HG02763 (cell line): ENCODE measurements around the gene KRT2.

Source experiments
- ATAC-seq: cut with Tn5 transposase; IDR thresholded peaks from one replicate; pipeline ENCODE4 v1.9.1; 2021; ENCODE audit warnings: mild to moderate bottlenecking, moderate library complexity; ENCODE audit not compliant: unreplicated experiment

The KRT2 gene

DNA sequence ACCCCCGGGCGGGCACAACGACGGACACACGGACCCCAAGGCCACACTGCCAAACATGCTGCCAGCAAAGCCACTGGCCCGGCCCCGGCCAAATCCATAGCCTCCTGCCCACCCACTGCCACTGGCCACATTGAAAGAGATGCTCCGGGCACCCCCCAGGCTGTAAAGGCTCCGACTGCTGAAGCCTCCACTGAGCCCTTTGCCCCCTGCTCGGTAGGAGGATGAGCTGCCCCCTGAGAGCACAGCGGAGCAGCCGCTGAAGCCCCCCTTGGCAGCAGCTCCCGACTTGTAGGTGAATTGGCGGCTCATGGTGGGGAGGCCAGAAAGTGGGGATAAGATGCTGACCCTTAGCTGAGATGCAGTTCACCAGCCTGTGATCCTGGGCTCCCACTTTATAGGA lies 33.8 kb downstream of the KRT2 start, which contains the start of gene KRT73:
KRT73 (minus strand) TSS at position 344 of the 400 bp plus-strand sequence; CDS start at position 309, 35 bp downstream.
- ATAC-seq, result no peak

- no peak for ATAC-seq
Observed at GRCh38 chr12:52617403-52617785, 34.6 kb downstream of the KRT2 start.

DNA sequence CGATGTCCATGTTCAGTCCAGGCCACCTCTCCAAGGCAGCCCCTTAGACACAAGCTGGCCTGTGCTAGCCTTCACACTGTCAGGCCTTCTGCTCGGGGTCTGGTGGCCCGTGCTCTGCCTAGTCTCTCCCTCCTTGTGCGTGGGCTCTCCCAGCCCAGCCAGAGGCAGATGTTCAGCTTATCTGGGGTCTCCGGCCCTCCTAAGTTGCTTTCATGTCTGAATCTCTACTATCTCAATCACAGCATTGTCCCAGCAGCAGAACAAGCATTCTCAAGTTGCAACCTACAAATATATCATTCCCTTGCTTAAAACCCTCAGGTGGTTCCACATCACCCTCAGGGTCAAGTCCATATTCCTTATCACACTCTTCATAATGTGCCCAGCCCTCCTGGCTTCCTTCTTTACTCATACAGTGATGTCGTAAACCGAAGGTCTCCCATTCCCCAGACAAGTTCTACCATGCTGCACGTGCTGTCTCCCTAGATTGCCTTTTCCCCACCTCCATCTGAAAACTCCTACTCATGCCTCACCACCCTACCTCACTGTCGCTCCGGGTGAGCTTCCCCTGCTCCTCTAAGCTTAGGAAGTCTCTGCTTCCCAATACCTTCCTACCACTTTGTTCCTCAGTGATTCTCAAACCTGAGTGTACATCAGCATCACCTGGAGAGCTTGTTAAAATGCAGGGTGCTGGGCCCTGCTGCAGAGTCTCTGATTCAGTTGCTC lies 35.2 kb downstream of the KRT2 start:
- no peak for ATAC-seq

- no peak for ATAC-seq
Observed at GRCh38 chr12:52615912-52616311, 36.1 kb downstream of the KRT2 start.

DNA sequence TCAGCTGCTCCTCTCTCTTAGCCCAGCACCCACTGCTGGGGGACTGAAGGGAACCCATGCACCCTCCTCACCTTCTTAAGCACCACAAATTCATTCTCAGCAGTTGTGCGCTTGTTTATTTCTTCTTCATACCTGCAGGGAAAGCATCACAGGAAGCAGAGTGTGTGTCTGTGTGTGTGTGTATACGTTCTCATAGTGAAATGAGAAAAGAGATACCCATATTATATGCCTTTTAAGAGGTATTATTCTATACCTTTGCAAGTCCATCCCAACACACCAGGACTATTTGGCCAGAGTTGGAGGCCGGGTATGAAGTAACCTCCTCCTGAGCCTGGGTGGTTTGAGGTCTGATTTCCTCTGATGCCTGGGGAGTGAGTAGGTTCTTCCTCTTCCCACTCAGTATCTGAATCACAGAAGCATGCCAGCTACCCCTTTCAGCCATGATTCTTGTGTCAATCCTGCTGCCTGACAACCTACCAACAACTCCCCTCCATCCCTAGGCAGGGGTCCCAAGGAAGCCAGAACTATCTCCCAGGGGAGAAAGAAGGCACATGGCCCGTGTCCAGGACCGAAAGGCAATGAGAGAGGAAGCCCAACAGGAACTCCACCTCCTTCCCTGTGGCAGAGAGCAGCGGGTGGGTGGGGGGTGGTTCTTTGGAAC lies 36.7 kb downstream of the KRT2 start:
- ATAC-seq, result no peak

GRCh38 chr12:52614381-52615207 lies 37.4 kb downstream of the KRT2 start:
- ATAC-seq, result no peak

DNA sequence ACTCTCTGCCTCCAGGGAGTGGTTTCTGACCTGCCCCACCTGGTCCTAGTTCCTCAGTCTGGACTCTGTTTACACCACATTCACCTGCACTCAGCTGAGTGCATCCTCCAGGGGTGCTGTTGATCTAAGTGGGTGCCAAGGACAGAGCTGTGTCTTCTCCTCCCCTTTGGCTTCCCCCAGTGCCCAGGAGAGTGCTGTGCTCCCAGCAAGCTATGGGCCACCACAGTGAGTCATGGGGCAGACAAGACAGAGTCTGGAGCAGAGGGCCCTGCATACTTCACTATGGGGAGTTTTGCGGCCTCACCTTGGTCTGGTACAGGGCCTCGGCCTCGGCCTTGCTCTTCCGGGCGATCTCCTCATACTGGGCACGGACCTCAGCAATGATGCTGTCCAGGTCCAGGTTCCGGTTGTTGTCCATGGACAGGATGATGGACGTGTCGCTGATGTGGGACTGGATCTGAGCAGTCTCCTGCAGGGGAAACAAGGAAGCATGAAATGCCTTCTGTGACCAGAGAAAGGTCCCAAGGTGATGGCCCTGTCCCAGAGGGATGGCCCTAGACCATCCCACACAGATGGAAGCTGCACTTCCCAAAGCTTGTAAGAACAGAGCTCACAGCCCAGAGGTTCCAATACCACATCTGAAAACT lies 38.5 kb downstream of the KRT2 start:
- ATAC-seq, result no peak

GRCh38 chr12:52612431-52613383 lies 39.3 kb downstream of the KRT2 start:
- no peak for ATAC-seq

DNA sequence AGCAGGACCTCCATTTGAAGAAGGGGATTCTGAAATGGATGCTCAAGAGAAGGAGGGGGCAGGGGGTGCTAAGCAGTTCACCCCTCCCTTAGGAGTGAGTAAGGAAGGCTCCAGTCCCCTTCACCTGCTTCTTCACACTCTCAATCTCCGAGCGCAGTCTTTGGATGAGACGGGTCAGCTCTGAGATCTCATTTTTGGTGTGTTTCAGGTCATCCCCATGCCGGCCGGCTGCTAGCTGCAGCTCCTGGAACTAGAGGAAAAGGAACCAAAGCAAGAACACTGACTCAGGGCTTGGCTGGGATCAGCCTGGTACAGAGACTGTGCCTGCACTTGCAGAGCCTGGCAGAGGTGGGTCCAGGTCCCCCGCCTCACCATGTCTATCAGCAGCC lies 40.9 kb downstream of the KRT2 start:
- no peak for ATAC-seq

- ATAC-seq, result no peak
Observed at GRCh38 chr12:52608826-52609630, 43.0 kb downstream of the KRT2 start.

DNA sequence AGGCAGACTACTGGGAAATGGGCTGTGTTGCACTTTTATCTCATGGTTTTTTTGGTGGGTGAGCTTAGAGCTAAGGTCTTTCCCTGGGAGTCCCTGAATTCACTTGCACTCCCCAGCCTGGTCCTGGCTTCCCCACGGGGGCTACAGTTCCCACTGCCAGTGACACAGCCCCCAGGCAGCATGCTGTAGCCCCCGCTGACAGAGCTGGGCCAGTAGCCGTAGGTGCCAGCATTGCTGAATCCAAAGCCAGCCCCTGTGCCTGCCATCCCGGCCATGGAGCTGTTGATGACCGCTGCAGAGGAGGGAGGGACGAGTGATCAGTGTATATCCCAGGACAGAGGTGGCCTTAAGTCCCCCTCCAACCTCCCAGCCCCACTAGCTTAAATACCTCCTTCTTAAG lies 43.9 kb downstream of the KRT2 start:
- no peak for ATAC-seq

- ATAC-seq, result no peak
Observed at GRCh38 chr12:52607314-52607713, 44.7 kb downstream of the KRT2 start.

DNA sequence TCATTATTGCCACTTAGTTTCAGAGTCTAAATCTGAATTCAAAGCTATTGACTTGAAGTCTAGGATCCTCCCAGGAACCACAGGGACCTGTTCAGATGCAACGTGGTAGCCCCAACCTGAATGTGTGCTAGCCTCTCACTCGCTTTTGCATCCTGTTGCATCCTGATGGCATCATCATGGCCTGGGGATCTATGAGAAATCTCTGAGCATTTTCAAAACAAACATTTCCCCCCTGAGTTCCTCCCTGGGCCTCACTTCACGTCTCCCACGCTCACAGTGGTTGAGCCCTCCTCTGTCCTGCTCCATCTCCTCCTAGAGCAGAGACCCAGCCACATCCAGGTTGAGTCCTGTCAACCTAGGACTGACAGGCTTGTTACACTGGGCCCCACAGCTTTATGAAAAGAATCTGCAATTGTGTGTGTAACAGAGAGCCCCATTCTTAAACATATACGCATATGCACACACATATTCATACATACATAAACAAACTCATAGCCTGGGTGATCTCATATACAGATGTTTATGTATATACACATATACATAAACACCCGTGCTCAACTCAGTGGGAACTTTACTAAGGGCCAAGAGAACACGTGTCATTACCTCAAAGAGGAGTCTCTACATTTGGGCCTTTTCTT lies 45.3 kb downstream of the KRT2 start:
- no peak for ATAC-seq

- ATAC-seq, result no peak
Observed at GRCh38 chr12:52606096-52606495, 45.9 kb downstream of the KRT2 start.

GRCh38 chr12:52605542-52605941 lies 46.5 kb downstream of the KRT2 start:
- ATAC-seq, result no peak

DNA sequence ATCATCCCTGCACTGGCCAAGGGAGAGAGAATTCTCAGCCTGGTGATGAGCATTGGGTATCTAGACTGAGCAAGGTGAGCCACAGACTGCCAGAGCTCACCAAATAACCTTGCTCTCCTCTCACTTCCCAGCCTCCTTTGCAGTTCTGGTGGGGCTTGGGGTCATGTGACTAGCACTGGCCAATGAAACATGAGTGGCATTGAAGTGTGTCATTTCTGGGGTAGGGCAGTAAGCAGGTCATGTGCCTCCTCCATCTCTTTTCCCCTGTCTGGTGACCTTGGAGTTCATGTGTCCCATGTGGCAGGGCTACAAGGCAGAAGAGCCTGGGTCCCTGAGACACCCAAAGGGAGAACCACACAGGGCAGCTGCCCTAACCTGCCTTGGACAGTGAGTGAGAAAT lies 47.2 kb downstream of the KRT2 start:
- ATAC-seq, result no peak

DNA sequence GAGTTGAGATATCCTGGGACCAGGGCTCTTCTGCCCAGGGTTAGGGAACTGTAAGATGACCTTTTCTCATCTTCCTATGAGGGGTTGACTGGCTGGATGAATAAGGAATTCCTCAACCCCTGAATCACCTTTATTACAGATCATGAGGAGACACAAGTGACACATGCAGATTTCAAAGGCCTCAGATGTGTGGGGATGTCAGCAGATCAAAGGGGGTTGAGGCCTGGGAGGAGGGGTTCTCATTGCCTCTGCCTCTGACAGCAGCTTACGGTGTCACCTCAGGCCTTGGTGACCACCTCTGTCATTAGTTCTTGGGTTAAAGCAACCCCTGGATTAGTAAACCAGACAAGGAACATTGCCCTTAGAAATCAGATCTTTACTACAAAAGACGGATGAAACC lies 48.7 kb downstream of the KRT2 start:
- no peak for ATAC-seq

DNA sequence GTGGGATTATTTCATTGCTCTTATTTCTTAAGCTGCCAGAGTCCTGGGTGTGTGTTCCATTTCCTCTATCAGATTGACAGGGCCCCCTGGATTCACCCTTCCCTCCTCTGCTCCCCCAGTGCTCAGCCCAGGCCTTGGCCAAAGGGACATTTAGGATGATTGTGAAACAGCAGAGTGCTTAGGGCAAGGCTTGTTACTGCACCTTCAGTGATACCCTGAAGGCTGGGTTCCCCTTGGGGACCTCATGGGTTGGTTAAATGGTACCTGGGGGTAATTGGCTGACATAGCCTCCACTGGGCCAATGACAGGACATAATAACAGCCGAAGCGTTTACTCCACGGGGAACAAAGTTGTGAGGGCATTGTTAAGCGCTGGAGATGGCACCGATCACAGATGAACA lies 49.5 kb downstream of the KRT2 start:
- ATAC-seq, result no peak

GRCh38 chr12:52601671-52602070 lies 50.3 kb downstream of the KRT2 start:
- ATAC-seq, result no peak
